GM21576 (cell line): Measurements from ENCODE around the gene NTRK3.
A peak's percentile ranks its signal among the peaks of the same experiment; 100 is the strongest.

ENCODE experiments used
- ATAC-seq: cut with Tn5 transposase; IDR thresholded peaks from one replicate; pipeline ENCODE4 v1.9.1; 2021; ENCODE audit warnings: mild to moderate bottlenecking, moderate library complexity; ENCODE audit not compliant: unreplicated experiment

The NTRK3 gene

DNA sequence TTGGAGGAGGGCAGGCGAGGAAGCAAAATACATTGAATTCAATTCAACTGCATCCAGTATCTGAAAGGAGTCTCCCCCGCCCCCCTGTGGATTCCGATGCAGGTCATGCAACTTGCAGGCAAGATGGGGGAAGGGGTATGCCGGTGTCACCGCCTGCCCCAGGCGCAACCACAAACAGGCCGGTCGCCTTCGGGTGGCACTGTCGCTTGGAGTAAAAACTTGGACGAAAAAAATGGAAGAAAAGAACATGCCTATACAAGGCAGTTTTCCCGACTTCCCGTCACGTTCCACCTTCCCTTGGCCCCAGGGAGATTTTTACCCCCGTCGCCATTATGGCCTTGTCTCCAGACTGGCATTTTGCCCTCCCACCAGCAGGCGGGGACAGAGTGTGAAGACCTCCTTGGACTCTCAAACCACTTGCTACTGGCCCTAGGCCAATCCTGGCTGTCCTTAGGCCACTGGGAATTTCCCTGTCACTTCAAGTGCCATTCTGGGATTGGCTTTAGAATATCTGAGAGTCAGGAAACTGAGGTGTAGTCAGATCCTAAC lies 1.6 kb upstream of the NTRK3 start:
- no peak for ATAC-seq

- ATAC-seq, result no peak
These were observed 963 bp upstream of the NTRK3 start for GRCh38 chr15:88257311-88258092.

- no peak for ATAC-seq
These were observed 858 bp downstream of the NTRK3 start for GRCh38 chr15:88255484-88256278.

GRCh38 chr15:88255087-88255483 lies 1.5 kb downstream of the NTRK3 start:
- no peak for ATAC-seq

GRCh38 chr15:88252441-88252840 lies 4.1 kb downstream of the NTRK3 start:
- no peak for ATAC-seq

- ATAC-seq, result no peak
These were observed 5.7 kb downstream of the NTRK3 start for GRCh38 chr15:88250826-88251225.

GRCh38 chr15:88249220-88249619 lies 7.3 kb downstream of the NTRK3 start:
- no peak for ATAC-seq

GRCh38 chr15:88247914-88248313 lies 8.6 kb downstream of the NTRK3 start:
- ATAC-seq, result no peak

DNA sequence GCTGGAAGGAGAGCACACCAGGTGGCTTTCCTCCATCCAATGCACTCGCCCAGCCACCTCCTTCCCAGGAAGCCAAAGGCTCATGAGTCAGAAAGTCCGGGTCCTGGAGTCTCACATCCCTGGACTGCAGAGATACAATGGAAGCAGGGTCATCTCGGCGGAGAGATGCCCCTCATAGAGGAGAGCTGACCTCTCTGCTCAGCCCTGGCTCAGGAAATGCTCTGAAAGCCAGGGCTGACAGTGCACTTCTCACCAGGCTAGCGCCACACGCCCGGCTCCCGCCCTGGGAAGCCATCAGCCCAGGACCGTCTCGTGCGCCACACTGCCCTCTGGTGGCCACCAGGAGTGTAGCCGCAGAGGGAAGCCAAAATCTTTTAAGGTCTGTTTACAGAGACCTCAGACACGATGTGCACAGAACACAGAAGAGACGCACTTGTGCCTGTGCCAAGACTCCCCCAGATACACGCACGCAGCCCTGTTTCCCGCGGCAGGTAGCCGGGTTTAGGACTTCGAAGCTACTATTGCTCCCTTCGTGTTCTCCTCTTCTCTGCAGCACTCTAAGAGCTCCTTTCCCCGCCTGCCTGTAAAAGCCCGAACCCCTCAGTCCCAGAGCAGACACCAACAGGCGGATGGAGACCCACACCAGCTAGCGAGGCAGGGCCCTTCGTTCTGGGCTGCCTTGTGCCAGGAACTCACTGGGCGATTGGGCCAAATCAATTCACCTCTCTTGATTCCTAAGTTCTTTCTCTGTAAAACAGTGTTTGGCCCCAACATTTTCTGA lies 9.7 kb downstream of the NTRK3 start:
- peak; percentile 72 for ATAC-seq

DNA sequence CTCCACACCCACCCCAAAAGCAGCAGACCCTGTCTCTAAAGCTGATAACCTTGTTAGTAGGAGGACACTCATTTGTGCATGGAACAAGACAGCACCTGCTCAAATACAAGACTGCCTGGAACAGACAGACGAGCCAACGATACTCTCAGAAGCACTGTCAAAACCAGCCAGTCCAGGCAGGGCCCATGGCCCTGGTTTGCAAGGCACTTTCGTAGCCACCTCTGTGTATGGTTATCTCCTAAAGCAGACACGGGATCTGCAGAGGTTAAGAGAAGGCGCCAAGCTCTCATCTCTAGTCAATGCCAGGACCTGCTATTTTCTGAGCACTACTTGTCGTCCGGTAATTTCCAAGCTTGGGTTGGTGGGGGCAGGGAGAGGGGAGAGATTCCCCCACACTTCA lies 10.5 kb downstream of the NTRK3 start:
- ATAC-seq, result no peak

GRCh38 chr15:88243895-88244787 lies 12.4 kb downstream of the NTRK3 start:
- ATAC-seq, result peak; percentile 51

- no peak for ATAC-seq
These were observed 13.7 kb downstream of the NTRK3 start for GRCh38 chr15:88242586-88243555.

- no peak for ATAC-seq
These were observed 15.1 kb downstream of the NTRK3 start for GRCh38 chr15:88241461-88241860.

- no peak for ATAC-seq
These were observed 15.5 kb downstream of the NTRK3 start for GRCh38 chr15:88241060-88241459.

GRCh38 chr15:88239594-88239993 lies 16.9 kb downstream of the NTRK3 start:
- ATAC-seq, result no peak

- no peak for ATAC-seq
These were observed 17.7 kb downstream of the NTRK3 start for GRCh38 chr15:88238618-88239430.

DNA sequence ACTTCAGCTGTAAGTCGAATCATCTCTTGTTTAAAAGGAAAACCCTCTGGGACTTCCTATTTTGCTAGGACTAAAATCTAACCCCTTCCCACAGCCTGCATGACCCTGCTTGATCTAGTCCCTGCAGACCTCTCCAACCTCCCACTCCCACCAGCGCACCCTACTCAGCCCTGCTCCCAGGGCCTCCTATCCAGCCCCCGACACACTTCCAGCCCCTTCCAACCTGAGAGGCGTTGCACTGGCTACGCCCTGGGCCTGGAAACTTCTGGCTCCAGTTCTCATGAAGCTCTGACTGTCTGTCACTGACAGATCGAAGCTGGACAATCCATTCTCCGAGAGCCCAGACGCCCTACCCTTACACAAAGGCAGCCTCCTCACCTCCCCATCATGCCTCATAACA lies 21.8 kb downstream of the NTRK3 start:
- no peak for ATAC-seq

DNA sequence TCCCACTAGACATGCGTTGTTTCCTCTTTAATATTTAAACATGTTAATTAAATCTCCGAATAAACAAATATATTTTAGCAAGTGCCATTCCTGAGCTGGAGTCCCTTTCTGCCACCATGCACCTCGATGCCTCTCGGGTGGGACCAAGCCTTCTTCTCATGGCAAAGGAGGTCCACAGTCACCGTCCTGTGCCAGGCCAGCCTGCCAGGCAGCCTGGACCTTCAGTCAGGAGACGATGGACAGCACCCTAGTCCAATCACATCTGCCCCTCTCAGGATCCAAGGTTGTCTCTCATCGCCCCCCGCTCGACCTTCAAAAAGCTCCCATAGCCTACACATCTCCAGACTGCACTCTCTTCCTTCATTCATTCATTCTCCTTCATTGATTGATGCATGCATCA lies 22.6 kb downstream of the NTRK3 start:
- ATAC-seq, result no peak
